ENCODE results near the gene PRIMPOL.

The PRIMPOL gene

GRCh38 chr4:184668511-184669114 is 19.1 kb downstream of the PRIMPOL start:
- no peak for DNase-seq

GRCh38 chr4:184669251-184669650 is 19.7 kb downstream of the PRIMPOL start:
- no peak for DNase-seq

- no peak for DNase-seq
Measured at GRCh38 chr4:184671101-184671500, 21.6 kb downstream of the PRIMPOL start.

DNA sequence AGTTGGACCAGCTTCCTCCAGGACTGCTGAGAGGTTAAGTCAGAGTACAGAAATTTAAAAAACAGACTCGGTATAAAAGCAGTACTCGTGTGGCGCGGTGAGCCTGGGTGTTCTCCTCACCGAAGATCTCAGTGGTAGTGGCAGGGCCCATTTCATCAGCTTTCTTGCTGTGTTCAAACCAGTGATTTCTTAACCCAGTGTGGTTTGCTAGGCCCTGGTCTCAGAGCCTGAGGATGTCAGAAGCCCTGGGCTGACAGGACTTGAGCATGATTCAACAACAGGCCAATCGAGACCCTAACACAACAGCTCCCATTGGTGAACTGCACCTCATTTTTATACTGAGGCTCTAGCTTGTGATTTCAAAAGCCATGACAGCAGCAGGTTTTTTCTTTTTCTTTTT is 23.2 kb downstream of the PRIMPOL start:
- no peak for DNase-seq

- DNase-seq, result no peak
Measured at GRCh38 chr4:184674011-184674410, 24.5 kb downstream of the PRIMPOL start.

- no peak for DNase-seq
Measured at GRCh38 chr4:184675018-184675417, 25.5 kb downstream of the PRIMPOL start.

GRCh38 chr4:184675821-184676492 is 26.4 kb downstream of the PRIMPOL start:
- no peak for DNase-seq

- DNase-seq, result no peak
Measured at GRCh38 chr4:184680698-184681097, 31.2 kb downstream of the PRIMPOL start.

DNA sequence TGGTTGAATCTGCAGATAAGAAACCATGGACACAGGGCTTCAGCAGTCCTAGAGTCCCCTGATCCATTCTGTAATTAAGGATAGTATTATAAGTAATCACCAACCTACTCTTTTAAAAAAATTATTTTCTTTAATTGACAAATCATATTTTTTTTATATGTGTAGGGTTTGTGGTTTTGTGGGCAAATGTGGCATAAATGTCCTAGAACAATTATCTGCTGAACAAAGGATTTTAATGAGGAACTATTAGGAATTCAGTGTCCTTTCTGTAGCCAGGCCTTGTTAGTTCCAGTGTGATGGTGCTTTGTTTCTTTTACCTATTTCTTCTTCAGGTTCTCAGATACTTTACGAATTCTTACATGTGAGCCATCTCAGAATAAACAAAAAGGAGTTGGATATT is 32.4 kb downstream of the PRIMPOL start:
- DNase-seq, result no peak

- no peak for DNase-seq
Measured at GRCh38 chr4:184684491-184685189, 35.1 kb downstream of the PRIMPOL start.

GRCh38 chr4:184688005-184688404 is 38.5 kb downstream of the PRIMPOL start:
- no peak for DNase-seq

GRCh38 chr4:184688447-184688846 is 38.9 kb downstream of the PRIMPOL start:
- no peak for DNase-seq

- DNase-seq, result no peak
Measured at GRCh38 chr4:184689681-184690080, 40.1 kb downstream of the PRIMPOL start.

- DNase-seq, result no peak
Measured at GRCh38 chr4:184693056-184693455, 43.5 kb downstream of the PRIMPOL start.

- DNase-seq, result no peak
Measured at GRCh38 chr4:184694412-184694956, 44.9 kb downstream of the PRIMPOL start.

DNA sequence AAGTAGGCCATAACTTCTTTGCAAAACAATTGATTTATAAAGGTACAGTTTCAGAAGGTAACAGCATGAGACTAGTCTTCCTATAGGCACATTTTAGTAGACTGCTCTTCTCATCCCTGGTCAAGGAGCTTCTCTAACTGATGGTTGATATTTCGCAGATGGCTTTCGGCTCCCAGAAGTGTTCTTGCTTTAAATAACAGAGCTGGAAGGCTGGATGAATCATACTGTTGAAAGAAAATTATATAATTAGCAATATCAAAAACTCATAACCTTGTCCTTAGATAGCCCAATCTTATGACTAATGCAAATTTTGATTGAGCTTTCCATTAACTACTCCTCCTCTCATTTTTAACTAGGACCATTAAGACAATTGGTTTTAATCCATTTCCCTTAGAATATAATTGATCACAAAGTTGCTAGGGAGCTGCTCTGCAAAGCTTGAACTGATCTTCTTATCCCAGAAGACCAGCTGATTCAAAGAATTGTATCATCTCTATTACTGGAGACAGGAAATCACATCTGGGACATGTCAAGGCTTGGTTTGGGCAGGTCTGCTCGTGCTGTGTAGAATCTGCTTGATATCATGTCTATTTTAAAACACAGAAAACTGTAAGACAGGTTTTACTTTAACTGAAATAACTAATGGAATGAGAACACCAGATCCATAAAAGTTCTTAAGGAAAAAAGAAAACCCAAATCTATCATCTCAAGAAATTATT is 45.8 kb downstream of the PRIMPOL start:
- no peak for DNase-seq

DNA sequence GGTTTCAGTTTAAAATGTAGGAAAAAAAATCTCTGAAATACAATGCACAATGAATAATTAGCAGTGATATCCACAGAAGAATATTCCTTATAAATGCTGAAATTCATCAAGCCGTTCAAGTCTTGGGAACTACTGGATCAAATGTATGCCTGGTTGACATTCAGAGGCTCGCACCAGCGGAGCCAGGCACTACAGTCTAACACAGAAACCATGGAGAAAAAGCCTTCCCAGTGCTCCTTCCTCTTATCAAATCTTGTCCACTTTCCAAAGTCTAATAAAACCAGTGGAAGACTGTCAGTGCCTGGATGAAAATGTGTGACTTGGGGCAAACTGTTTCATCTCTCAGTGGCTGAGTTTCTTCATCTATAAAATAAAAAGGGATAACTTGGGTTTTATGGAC is 48.4 kb downstream of the PRIMPOL start:
- no peak for DNase-seq

DNA sequence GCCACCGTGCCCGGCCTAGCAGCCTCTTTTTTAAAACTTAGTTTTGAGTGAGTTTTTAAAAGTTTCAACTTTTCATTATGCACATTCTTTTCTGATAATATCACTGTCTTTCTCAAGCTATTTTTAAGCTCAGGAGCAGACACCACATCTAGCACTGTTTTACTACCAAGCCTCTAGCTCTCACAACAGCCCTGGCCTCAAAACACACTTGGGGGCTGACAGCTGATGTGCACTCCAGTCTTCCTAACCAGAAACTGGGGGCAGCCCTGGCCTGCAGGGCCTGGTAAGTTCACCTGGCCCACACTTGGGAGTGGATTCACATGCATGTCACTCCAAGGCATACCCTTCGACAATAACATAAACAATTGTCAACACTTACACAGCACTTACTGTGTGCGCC is 50.4 kb downstream of the PRIMPOL start:
- no peak for DNase-seq

GRCh38 chr4:184702114-184702513 is 52.6 kb downstream of the PRIMPOL start:
- DNase-seq, result no peak

GRCh38 chr4:184705692-184706091 is 56.2 kb downstream of the PRIMPOL start:
- DNase-seq, result no peak

DNA sequence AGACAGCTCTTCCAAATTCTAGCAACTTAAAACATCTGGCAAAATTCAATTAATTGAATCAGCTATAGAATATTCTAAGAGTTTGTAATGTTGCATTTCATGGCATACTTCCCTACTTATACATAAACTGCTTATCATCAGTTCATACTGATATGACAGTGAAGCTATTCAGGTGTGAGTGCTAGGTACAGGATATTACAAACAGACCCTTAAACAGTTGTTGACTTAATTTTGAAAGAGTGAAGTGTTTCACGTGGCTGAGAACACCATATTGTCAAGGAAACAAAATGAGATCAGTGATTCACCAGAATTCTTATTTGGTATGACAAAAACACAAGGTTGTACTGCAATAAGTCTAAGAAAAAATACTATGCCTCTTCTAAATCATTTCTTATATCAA is 56.9 kb downstream of the PRIMPOL start:
- no peak for DNase-seq

DNA sequence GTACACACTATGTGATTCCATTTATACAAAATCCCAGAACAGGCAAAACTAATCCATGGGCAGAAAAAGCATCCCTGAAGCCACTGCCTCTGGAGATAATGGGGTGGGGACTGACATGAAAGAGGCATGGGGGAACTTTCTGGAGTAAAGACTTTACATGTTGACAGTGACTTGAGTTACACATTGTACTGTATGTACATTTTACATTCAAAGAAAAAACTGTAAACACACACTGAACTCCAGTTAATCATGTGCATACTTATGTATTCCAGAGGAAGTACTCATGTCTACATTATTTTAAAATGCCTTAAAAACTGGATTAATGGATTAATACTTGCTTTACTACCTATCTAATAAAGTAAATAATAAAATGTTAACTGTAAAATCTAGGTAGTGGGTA is 62.8 kb downstream of the PRIMPOL start:
- no peak for DNase-seq

- DNase-seq, result no peak
Measured at GRCh38 chr4:184713887-184714286, 64.3 kb downstream of the PRIMPOL start.
